ENCODE measurements around the gene ZNF653. TPM values are rescaled to one million over a fixed set of nuclear protein-coding genes. Genes with fewer than 3 reads are reported as not detected.

Gene ZNF653
- total and polyA plus RNA-seq, 9 of the 15 experiments (the other 6 are each of a cell fraction or from before 2014, with no cell fraction given), result 1.6 to 8.0 (median 4.2) TPM; not detected in 2

- TF ChIP-seq ZBTB17 (CRISPR knock-in tag; IDR thresholded peaks at IDR 0.05) (0 out of 2 replicates have a peak, but pooled peaks have one; percentile 17), ATF1 (CRISPR knock-in tag; IDR thresholded peaks at IDR 0.05) (0 out of 2 replicates have a peak, but pooled peaks have one; percentile 14), ATF1 (tag; IDR thresholded peaks at IDR 0.05) (no peak), ZNF134 (CRISPR knock-in tag; conservative IDR thresholded peaks at IDR 0.05) (no peak), ZNF277 (CRISPR knock-in tag; IDR thresholded peaks at IDR 0.05; ENCODE audit: borderline replicate concordance) (no peak), FOXK1 (CRISPR knock-in tag; IDR thresholded peaks at IDR 0.05; ENCODE audit: borderline replicate concordance) (no peak), SMARCA5 (IDR thresholded peaks at IDR 0.05) (peak; percentile 82), RCOR1 (IDR thresholded peaks at IDR 0.05; ENCODE audit: borderline replicate concordance in 1 of 2, low read depth in 2 of 2, low read length in 2 of 2) (peak in 1 of 2 experiments; percentile 83; a peak in 2 of 4 replicates), HNRNPL (IDR thresholded peaks at IDR 0.05; ENCODE audit: low read depth, low read length) (no peak), CTBP1 (IDR thresholded peaks at IDR 0.05; ENCODE audit: borderline replicate concordance) (peak; percentile 84), CBX3 (IDR thresholded peaks at IDR 0.05; ENCODE audit: borderline replicate concordance in 1 of 2, low read length in 2 of 2) (peak in 1 of 2 experiments; percentile 92; a peak in 1 of 3 replicates), POLR2G (IDR thresholded peaks at IDR 0.05; ENCODE audit: low read depth, low read length) (no peak), PRMT5 (CRISPR knock-in tag; IDR thresholded peaks at IDR 0.05) (peak; percentile 91), ZNF263 (CRISPR knock-in tag; IDR thresholded peaks at IDR 0.05; ENCODE audit: borderline replicate concordance) (peak; percentile 75; the same call in 1 of the 2 replicates), ETV5 (CRISPR knock-in tag; IDR thresholded peaks at IDR 0.05; ENCODE audit: low read depth) (0 out of 2 replicates have a peak, but pooled peaks have one; percentile 19), E4F1 (CRISPR knock-in tag; IDR thresholded peaks at IDR 0.05; ENCODE audit: borderline replicate concordance) (no peak), CCNT2 (IDR thresholded peaks at IDR 0.05; ENCODE audit: borderline replicate concordance, extremely low read depth, insufficient read length, low read depth, low read length) (peak; percentile 88), SRSF1 (IDR thresholded peaks at IDR 0.05; ENCODE audit: low read depth, low read length) (no peak), FIP1L1 (IDR thresholded peaks at IDR 0.05; ENCODE audit: low read depth, low read length, poor library complexity, severe bottlenecking) (peak; percentile 49), ZNF740 (CRISPR knock-in tag; IDR thresholded peaks at IDR 0.05) (peak; percentile 67; the same call in 1 of the 2 replicates), ZNF740 (tag; IDR thresholded peaks at IDR 0.05) (no peak), RBM22 (IDR thresholded peaks at IDR 0.05; ENCODE audit: low read depth, low read length, poor library complexity, severe bottlenecking) (no peak), TEAD1 (CRISPR knock-in tag; IDR thresholded peaks at IDR 0.05) (0 out of 4 replicates have a peak, but pooled peaks of 1 of the 2 experiments have one; percentile 46)
Observed at GRCh38 chr19:11479090-11479897, 26.3 kb downstream of the ZNF653 start (continued).

All from K562 (cell line).